Measurements from ENCODE around the gene ANKRD6. TPM values are rescaled to one million over a fixed set of nuclear protein-coding genes. Genes with fewer than 3 reads are reported as not detected.

Gene ANKRD6
- total and polyA plus RNA-seq, 11 donors = 3.5 to 14.1 (median 10.2) TPM

DNA sequence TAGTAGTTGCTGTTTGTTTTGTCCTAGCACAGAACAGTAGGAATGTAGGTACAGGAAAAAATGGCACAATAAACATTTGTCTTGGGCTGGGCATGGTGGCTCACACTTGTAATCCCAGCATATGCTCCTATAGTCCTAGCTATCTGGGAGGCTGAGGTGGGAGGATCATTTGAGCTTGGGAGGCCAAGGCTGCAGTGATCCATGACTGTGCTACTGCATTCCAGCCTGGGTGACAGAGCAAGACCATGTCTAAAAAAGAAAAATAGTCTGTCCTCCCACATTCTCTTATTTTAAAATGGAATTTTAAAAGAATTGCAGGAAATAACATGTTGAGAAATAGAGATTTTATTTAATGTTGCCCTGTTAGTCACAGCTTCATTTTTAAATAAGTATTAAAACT lies 87.8 kb downstream of the ANKRD6 start:
- Histone ChIP-seq H3K27me3 (no peaks in the 10 kb centered on the region), H3K4me3 (no peak overlapping the region), H3K27ac (no peak overlapping the region), H3K4me1 (peaks cover 0 to 6% (median under 1%) of the 10 kb centered on the region in 12 donors), H3K9me3 (no peaks in the 10 kb centered on the region), H3K36me3 (no peaks in the 10 kb centered on the region)
- DNase-seq (no peak), ATAC-seq (no peak)
- TF ChIP-seq, protein P1, sequence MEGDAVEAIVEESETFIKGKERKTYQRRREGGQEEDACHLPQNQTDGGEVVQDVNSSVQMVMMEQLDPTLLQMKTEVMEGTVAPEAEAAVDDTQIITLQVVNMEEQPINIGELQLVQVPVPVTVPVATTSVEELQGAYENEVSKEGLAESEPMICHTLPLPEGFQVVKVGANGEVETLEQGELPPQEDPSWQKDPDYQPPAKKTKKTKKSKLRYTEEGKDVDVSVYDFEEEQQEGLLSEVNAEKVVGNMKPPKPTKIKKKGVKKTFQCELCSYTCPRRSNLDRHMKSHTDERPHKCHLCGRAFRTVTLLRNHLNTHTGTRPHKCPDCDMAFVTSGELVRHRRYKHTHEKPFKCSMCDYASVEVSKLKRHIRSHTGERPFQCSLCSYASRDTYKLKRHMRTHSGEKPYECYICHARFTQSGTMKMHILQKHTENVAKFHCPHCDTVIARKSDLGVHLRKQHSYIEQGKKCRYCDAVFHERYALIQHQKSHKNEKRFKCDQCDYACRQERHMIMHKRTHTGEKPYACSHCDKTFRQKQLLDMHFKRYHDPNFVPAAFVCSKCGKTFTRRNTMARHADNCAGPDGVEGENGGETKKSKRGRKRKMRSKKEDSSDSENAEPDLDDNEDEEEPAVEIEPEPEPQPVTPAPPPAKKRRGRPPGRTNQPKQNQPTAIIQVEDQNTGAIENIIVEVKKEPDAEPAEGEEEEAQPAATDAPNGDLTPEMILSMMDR (IDR thresholded peaks at IDR 0.05) = no peak
- TF ChIP-seq POLR2A (IDR thresholded peaks at IDR 0.05) = no peak
- intact Hi-C loops (cut with DNase I) = no loop called here

DNA sequence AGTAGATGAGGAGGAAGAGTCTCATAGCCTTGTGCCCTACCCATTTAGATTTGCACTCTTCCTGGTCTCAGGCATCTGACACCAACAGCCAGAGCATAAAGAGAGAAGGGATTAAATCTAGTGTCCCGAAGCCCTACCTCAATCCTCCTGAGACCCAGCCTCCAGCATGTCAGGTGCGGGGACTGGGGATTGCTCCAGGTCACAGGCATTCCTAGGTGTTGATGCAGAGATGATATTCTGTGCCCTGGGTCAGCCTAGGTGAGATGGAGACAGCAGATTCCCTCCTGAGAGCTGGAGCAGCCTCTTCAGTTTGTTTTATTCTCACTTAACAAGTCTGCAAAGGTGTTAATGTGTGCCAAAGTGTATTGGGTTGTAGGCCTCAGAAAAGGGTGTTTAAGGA lies 89.8 kb downstream of the ANKRD6 start:
- no peak for TF ChIP-seq POLR2A (IDR thresholded peaks at IDR 0.05)
- 68 to 84% (median 75%) methylated on average over 2 of the region's 2 CpGs for WGBS, 4 donors
- Histone ChIP-seq H3K36me3 (no peaks in the 10 kb centered on the region), H3K27ac (no peak overlapping the region), H3K4me1 (peaks cover 0 to 14% (median 2%) of the 10 kb centered on the region in 12 donors), H3K4me3 (no peak overlapping the region), H3K9me3 (no peaks in the 10 kb centered on the region), H3K27me3 (no peaks in the 10 kb centered on the region)
- intact Hi-C loops (cut with DNase I) = no loop called here
- DNase-seq (no peak), ATAC-seq (no peak)

DNA sequence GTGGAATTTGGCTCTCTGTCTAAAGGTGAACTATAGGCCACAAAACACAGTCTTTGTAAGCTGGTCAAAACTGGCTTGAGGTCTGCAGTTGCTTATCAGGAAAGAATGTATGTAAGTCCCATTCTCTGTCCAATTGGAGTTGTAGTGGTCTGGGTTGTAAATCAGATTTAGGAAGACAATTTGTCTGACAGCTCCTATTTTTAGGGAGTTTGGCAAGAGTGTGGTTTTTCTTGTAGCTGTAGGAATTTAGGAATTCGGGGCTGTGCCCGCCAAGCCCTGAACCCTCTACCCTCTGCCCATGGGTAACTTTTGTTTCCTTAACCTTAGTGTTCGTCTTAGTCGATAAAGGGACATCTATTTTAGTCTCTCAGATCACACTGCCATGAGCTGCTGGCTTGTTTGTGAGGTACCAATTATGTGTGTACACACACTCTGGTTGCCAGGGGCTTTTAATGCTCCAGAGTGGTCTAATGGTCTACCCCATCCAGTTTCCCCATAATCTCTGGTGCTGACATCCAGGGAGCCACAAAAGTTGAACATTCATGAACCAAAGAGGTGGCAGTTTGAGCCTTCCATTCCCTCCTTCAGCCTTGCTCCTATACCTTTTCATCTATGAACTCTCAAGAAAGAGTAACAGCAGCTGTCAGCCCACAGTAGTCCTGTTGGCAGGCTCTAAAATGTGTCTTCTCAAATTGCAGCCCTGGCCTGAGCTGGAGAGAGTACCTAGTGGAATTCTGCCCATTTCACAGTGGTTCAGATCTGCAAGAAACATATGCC lies 93.0 kb downstream of the ANKRD6 start:
- peak in 2 of 4 donors; percentile 41 to 46 for ATAC-seq

DNA sequence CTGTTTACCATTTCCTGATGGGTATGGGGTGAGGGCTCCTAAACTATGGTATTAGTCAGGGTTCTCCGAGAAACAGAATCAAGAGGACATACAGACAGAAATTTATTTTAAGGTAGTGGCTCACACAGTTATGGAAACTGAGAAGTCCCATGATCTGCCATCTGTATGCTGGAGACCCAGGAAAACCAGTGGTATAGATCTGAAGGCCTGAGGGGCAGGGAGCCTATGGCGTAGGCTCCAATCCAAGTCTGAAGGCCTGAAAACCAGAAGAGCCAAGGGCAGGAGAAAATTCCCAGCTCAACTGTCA lies 93.6 kb downstream of the ANKRD6 start:
- DNase-seq (no peak), ATAC-seq (no peak)
- intact Hi-C loops (cut with DNase I) = no loop called here
- H3K4me3 ChIP-seq = no peak overlapping the region
- H3K27ac ChIP-seq = no peak overlapping the region
- H3K4me1 ChIP-seq = peaks cover 0 to 16% (median 4%) of the 10 kb centered on the region in 12 donors
- no peaks in the 10 kb centered on the region for H3K27me3 ChIP-seq
- WGBS, 4 donors = 97 to 100% (median 98%) methylated on average over 2 of the region's 2 CpGs
- TF ChIP-seq POLR2A (IDR thresholded peaks at IDR 0.05) = no peak
- TF ChIP-seq, protein P1 (IDR thresholded peaks at IDR 0.05) = no peak
- no peaks in the 10 kb centered on the region for H3K36me3 ChIP-seq
- no peaks in the 10 kb centered on the region for H3K9me3 ChIP-seq

More for the DNA sequence above, 93.0 kb downstream of the ANKRD6 start:
- intact Hi-C loops (cut with DNase I) = no loop called here
- Histone ChIP-seq H3K9me3 (no peaks in the 10 kb centered on the region), H3K27me3 (no peaks in the 10 kb centered on the region), H3K4me3 (no peak overlapping the region), H3K4me1 (peaks cover 0 to 14% (median 2%) of the 10 kb centered on the region in 12 donors), H3K27ac (no peak overlapping the region), H3K36me3 (no peaks in the 10 kb centered on the region)
- TF ChIP-seq, protein P1 (IDR thresholded peaks at IDR 0.05) = no peak
- TF ChIP-seq POLR2A (IDR thresholded peaks at IDR 0.05) = no peak
- DNase-seq = no peak
- 64 to 78% (median 67%) methylated on average over 4 of the region's 4 CpGs for WGBS, 4 donors

DNA sequence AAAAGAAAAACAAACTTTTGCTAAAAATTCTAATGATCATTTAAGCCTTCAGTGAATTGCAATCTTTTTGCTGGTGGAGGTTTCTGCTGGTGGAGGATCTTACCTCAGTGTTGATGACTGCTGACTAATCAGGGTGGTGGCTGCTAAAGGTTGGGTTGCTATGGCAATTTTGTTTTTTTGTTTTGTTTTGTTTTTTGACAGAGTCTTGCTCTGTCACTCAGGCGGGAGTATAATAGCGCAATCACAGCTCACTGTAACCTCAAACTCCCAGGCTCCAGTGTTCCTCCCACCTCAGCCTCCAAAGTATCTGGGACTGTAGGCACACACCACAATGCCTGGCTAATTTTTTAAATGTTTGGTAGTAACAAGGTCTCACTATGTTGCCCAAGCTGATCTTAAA lies 94.7 kb downstream of the ANKRD6 start:
- Histone ChIP-seq H3K27me3 (no peaks in the 10 kb centered on the region), H3K4me1 (peaks cover 0 to 16% (median 4%) of the 10 kb centered on the region in 12 donors), H3K36me3 (no peaks in the 10 kb centered on the region), H3K27ac (no peak overlapping the region), H3K4me3 (no peak overlapping the region), H3K9me3 (no peaks in the 10 kb centered on the region)
- WGBS, 4 donors = 91 to 100% (median 93%) methylated on average over 2 of the region's 2 CpGs
- DNase-seq (no peak), ATAC-seq (no peak)
- intact Hi-C loops (cut with DNase I) = no loop called here
- TF ChIP-seq, protein P1 (IDR thresholded peaks at IDR 0.05) = no peak
- no peak for TF ChIP-seq POLR2A (IDR thresholded peaks at IDR 0.05)

Data from heart left ventricle (tissue), 16 donors.